ENCODE data around the gene PAM.
"Not testable (repeated sequence)": the region's sequence is repeated elsewhere in the genome, so short reads cannot be mapped to it uniquely, and the experiment has no call there.

Gene PAM

DNA sequence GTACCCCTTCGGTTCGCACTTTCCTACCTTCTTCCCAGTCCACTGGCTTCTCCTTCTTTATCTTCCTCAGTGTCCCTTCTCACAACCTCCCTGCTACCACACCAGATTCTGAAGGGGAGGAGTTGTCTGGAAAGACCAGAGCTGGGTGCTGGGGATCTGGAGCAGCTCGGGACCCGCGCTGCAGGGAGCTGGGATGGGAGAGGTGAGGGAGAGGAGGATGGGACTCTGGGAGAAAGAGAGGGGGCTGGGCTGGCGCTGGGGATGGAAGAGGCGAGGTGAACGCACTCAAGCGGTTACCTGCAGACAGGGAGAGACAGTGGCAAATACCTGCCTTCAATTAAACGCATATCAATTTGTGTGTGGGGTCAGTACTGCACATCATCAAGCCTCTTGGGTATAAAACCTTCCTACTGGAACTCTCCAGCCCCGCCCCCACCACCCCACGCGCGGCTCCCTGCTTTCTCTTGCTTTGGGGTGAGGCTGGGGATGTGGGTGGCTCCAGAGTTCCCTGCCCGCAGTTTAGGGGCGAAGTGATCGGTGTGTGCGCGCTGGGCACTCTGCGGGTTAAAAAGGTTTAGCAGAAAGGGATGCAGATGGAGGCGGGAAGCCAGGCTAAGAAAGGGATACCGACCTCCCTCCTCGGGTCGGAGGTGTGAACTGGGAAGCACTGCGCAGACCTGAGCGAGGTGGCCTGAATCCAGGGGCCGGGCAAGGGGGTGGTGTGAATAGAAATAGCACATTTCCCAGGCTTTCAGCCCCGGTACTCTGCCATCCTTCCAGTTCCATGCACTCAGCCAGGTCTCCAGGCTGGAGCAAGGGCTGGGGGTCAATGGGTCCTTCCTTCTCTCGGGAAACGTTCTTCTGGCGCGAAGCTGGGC, 977 bp upstream of the PAM start:
- no peak for FAIRE-seq

DNA sequence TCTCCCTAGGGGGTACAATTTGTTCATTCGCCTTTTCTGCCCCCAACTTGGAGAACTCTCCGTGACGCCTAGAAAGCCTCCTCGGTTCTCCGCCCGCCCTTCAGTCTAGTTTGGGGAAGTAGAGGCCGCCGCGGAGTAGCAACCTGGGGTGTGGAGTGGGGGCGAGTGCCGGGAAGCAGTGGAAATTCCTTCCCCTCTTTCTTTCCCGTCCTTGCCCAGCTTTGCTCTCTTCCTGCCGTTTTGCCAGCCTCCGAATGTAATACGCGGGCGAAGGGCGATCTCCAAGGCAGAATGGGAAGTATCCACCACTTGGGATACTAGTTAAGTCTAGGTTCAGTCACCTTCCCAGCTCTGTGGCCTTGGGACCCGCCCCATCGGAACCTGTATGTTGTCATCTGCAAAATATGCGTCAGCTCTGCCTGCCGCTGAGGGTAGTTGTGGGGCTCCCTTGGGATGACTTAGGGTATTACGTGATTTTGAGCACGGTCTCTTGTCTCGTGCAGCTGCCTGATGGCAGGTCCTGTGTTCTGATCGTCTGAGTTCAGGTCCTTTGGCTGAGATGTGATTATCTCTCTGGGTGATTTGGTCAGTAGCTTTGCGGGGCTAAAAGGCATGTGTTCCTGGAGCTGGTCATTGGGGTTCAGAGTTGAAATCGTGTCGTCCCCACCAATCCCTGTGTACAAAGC, 724 bp downstream of the PAM start:
- no peak for FAIRE-seq

DNA sequence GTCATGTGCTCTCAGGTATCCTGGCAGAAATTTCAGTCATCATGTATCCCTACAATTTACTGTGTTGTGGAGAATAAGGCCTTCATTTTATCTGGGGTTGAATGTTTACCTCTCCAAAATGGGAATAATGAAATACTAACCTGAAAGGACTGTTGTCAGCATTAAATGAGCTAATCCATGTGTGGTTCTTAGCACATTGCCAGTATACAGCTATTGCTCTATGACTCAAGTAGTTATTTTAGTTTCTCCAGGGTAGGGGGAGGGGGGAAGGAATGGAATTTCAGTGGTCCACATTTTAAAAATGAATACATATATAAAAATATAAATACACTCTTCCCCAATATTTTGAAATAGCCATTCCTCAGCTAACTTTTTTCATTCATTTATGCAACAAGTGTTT, 3.5 kb downstream of the PAM start:
- no peak for FAIRE-seq

DNA sequence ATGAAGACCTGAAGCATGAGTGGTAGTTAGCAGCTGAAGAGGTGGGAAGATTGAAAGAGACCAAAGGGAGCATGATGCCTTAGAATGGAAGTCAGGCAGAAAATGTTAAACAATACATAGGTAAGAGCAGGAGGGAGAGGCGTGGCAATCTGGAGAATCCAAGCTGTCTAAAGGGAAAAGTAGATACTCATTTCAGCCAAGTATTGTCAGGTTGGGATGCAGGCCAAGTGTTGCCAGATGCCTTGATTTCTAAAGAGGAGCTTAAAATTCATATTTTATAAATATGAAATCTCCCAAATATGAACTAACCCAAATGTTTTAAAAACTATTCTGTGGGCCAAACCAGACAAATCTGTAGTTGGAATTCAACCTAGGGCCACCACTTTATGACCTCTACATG, 4.2 kb downstream of the PAM start:
- no peak for FAIRE-seq

GRCh38 chr5:102759700-102760099, 4.6 kb downstream of the PAM start:
- FAIRE-seq, result no peak

- FAIRE-seq, result no peak
Observed at GRCh38 chr5:102760815-102761214, 5.7 kb downstream of the PAM start.

DNA sequence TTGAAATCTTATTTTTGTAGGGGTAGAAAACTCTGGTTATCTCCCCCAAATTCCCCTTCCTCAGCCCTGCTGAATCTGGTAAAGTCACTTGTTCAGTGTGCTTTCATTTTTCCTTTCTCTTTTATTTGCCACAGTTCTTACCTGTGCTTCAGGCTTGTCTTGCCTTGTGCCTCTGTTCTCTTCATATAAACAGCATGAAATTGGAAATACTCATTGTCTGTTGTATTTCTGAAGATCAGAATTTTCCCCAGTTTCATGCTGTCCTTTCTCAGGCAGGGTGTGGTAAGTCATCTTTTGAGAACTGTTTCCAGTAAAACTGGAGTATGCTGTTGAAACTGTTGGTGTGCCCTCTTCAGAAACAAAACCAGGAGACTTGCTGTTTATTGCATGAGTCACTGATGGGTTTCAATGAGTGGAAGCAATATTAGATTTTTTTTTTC, 7.0 kb downstream of the PAM start:
- FAIRE-seq, result no peak

DNA sequence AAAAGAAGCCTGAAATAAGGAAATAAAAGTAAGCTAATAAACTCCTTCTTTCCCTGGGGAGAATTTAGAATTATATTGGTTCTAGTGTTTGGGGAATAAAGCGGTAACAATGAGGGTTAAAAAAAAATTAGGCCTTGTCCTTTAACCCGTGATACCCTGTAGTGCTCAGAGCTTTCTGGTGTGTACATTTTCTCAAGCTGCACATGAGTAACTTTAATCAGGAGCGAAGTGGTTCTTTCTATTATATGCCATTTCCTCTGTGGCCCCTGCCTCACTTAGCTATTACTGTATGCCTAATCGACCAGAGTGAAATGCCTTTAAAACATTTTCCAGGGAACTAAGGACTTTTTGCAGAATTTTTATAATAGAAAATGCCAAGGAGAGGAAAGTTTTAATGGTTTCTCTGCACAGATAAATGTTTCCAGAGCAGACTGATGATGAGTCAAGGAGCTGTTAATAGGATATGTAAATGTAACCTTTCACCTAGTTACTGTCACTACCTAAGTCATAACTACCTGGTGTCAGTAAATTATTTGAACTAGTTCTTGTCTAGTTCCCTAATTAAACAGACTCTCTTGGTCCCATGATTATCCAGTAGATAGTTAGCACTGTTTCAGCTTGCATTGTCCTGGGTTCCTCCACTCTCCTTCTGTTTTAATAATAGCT, 7.6 kb downstream of the PAM start:
- FAIRE-seq, result no peak

- FAIRE-seq, result no peak
Observed at GRCh38 chr5:102763734-102764133, 8.6 kb downstream of the PAM start.

DNA sequence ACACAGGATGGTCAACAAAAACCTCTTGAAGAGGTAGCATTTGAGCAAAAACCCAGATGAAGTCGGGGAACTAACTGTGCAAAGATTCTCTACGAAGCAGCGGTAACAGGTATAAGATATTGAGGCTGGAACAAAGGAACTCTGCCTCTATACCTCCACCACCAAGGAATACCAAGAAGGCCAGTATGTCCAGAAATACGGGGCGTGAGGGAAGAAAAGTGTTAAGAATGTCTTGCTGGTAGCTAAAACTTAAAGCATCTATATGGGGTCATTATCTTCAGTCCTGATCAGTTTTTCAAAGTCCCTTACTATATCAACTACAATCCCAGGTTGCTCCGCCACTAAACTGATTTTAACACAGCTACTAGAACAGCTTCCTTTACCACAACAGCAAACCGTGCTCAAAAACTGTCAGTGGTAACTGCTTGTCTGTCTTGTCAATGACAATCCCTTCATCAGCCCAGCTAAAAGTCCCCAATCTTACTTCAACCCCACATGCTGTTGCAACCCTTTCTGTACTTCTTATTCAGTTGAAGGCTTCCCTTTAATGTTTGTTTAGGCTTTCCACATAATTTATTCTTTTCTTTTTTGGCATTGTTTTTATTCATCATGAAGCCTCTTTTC, 9.4 kb downstream of the PAM start:
- no peak for FAIRE-seq

DNA sequence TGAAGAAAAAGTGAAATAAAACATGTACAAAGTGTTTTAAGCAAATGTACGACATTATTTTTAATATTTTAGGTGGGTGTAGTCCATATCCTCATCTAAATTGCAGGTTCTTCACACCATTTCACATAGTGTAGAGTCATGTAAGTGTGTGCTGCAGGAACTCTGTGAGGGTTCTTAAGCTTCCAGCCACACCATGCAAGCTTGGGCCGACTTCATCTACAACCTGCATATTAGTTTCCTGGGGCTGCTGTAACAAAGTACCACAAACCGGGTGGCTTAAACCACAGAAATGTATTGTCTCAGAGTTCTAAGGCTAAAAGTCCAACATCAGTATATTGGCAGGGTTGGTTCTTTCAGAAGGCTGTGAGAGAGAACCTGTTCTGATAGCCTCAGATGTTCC, 10.2 kb downstream of the PAM start:
- no peak for FAIRE-seq

GRCh38 chr5:102766295-102767090, 11.4 kb downstream of the PAM start:
- FAIRE-seq, result peak; percentile 79

- no peak for FAIRE-seq
Observed at GRCh38 chr5:102767862-102768261, 12.8 kb downstream of the PAM start.

DNA sequence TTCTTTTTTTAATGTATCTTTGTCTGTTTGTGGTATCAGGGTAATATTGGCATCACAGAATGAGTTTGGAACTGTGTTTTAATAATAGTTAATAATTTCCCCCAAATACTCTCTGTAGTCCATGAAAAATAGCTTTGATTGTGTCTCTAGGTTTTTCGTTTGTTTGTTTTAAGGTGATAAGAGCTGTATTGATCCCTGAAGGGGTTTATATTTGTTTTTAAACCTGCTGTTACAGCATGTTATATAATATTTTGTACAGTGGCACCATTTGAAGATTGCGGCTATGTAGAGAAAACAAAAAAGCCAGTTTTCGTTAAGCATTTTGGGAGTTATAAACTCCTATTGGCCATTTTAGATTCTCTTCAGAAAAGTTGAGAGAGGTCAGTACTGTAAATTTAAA, 15.7 kb downstream of the PAM start:
- no peak for FAIRE-seq

DNA sequence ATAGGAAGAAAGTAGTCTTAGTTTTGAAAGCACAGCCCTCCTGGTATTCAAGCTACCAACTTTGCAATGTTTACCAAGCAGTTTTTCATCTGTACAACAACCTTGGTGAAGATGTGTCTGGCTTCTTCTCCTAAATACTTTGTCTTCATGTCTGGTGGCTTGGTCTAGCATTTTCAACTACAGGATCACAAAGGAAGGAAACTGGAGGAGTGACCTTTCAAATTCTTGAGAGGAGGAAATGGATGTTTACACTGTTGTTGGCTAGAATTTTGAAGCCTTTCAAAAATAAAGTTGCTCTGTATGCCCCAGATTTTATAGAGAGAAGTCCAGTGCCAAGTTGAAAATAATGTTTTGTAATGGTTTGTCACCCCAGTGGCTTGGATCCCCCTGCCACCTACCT, 16.3 kb downstream of the PAM start:
- FAIRE-seq, result peak; percentile 59

- no peak for FAIRE-seq
Observed at GRCh38 chr5:102772273-102772672, 17.2 kb downstream of the PAM start.

- FAIRE-seq, result no peak
Observed at GRCh38 chr5:102773133-102773532, 18.0 kb downstream of the PAM start.

DNA sequence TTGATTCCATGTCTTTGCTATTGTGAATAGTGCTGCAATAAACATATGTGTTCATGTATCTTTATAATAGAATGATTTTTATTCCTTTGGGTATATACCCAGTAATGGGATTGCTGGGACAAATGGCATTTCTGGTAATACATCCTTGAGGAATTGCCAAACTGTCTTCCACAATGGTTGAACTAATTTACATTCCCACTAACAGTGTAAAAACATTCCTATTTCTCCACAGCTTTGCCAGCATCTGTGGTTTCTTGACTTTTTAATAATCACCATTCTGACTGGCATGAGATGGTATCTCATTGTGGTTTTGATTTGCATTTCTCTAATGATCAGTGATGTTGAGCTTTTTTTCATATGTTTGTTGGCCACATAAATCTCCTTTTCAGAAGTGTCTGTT, 20.7 kb downstream of the PAM start:
- FAIRE-seq, result not testable (repeated sequence)

DNA sequence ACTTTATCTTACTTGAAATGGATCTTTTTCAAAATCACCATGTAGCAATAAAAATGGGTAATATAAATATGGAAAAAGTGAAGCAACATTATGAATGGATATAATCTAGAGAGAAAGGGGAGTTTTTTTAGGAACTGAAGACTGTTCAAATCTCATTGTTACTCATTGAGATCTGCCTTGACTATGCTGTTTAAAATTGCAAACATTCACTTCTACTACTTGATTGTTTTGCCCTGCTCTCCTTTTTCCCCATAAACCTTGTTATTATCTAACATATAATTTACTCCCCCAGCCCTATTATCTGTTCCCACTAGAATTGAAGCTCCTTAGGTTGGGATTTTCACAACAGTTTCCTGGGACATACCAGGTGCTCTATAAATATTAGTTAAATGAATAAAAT, 22.0 kb downstream of the PAM start:
- FAIRE-seq, result no peak

GRCh38 chr5:102778478-102778877, 23.4 kb downstream of the PAM start:
- FAIRE-seq, result no peak

GRCh38 chr5:102781359-102781758, 26.3 kb downstream of the PAM start:
- no peak for FAIRE-seq

DNA sequence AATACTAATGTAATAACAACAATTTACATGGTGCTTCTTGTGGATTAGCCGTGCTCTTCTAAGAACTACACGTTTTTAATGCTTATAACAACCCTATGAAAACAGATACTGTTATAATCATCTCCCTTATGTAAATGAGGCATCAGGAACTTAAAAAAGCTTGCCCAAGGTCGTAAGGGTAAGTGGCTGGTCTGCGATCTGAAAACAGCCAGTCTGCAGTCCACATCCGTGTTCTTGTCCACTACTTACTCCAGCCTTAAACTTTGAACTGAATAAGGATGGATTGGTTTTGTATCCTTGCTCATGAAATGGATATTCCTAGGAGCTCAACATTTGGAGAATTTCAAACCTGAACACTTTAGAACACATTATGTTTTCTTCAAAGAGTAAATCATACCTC, 26.7 kb downstream of the PAM start:
- no peak for FAIRE-seq
